GM21723 (cell line): ENCODE data around the gene RAB11FIP3.
"Not testable (repeated sequence)": the region's sequence is repeated elsewhere in the genome, so short reads cannot be mapped to it uniquely, and the experiment has no call there.

Source experiments
- ATAC-seq: cut with Tn5 transposase; IDR thresholded peaks from one replicate; pipeline ENCODE4 v1.9.1; 2021; ENCODE audit warnings: mild to moderate bottlenecking, moderate library complexity; ENCODE audit not compliant: unreplicated experiment

RAB11FIP3 gene

DNA sequence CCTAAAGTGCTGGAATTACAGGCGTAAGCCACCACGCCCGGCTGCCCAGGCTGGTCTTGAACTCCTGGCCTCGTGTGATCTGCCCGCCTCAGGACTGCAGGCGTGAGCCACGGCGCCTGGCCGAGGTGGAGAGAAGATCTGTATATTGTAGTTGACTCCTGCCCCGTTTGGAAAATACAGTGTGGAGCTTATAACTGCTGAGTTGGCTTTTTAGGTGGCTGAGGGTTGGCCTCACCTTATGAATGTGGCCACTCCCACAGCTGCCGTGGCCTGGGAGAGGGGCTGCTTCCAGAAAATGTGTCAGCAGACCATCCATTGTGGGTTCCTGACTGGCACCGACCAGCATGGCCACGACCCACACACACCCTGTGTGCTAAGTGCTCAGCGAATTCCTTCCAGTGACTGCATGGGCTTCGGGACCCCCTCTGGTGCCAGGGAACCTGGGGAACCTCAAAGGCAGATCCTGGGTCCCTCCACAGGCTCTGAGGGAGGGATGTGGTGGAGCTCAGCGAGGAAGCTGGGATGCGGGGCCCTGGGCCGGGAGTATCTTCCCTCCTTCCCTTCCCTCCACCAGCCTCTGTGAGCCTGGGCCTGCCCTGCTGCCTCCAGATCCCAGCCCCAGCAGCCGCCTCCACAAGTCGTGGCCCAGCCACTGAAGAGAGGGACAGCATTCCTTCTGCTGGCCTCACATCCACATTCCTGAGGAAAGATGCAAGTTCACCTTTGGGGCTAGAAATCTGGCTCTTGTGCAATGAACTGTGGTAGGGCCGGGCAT, 10.9 kb upstream of the RAB11FIP3 start:
- ATAC-seq, result no peak

DNA sequence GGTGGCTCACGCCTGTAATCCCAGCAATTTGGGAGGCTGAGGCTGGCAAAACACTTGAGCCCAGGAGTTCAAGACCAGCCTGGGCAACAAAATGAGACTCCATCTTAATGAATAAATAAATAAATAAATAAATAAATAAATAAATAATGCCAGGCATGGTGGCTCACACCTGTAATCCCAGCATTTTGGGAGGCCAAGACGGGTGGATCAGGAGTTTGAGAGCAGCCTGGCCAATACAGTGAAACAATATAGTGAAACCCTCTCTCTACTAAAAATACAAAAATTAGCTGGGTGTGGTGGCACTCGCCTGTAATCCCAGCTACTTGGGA, 10.3 kb upstream of the RAB11FIP3 start:
- not testable (repeated sequence) for ATAC-seq

DNA sequence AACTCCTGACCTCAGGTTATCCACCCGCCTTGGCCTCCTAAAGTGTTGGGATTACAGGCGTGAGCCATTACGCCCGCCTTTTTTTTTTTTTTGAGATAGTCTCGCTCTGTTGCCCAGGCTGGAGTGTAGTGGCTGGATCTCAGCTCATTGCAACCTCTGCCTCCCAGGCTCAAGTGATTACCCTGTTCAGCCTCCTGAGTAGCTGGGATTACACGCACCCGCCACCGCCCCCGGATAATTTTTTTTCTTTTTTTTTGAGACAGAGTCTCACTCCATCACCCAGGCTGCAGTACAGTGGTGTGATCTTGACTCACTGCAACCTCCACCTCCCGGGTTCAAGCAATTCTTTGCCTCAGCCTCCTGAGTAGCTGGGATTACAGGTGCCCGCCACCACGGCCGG, 3.3 kb upstream of the RAB11FIP3 start:
- not testable (repeated sequence) for ATAC-seq

DNA sequence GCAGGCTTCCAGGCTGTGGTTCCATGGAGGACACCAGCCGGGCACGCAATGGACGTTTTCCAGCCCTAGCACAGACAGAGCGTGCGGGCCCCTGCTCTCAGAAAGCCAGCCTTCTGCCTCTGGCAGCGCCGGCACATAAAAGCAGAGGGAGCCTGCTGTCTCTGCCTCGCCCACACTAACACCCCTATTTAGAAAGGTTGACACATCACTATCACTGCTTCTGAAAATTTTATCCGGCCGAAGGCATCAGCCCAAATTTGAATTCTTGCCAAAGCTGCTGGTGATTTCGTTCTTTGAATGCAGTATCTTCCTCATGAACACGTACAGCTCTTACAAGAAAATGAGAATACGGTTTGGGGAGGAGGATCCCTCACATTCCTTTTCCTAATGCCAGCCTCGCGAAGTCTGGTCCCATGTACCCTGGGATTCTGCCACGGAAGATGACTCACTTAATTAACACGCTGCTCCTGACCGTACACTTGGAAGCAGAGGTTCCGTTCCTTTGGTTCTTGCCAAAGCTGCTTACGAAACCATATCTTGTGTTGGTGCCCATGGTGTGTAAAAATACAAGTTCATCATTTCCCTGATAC, 1.3 kb upstream of the RAB11FIP3 start:
- ATAC-seq, result no peak

DNA sequence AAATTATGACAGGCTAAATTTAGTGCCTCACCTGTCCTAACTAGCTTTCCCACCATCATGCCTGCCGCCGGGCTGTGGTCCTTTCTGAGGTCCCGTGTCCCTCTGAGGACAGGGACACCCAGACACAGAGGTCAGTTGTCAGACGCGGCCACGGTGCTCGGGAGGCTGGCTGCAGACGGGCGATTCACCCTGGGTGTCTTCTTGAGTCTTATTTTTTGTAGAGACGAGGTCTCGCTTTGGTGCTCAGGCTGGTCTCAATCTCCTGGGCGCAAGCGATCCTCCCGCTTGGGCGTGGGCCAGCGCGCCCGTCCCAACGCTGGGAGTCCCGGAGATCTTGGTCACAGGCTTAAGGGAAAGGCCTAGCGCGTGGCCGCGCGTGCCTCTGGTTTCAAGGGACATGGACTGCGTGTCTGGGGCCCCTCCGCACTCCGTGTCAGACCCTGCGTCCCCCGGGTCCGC, 797 bp upstream of the RAB11FIP3 start:
- no peak for ATAC-seq

DNA sequence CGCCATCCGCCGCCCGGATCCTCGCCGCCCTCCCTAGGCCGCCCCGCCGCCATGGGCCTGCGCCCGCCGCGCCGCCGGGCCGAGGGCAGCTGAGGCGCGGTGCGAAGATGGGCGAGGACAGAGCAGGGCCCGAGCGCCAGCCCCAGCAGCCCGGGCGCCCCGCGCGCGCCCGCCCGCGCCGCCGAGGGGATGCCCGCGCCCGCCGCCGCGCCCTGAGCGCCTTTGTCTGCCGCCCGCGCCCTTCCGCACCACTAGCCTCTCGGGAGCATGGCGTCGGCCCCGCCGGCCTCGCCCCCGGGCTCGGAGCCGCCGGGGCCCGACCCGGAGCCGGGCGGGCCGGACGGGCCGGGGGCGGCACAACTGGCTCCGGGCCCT, 278 bp downstream of the RAB11FIP3 start:
- ATAC-seq, result peak; percentile 46

DNA sequence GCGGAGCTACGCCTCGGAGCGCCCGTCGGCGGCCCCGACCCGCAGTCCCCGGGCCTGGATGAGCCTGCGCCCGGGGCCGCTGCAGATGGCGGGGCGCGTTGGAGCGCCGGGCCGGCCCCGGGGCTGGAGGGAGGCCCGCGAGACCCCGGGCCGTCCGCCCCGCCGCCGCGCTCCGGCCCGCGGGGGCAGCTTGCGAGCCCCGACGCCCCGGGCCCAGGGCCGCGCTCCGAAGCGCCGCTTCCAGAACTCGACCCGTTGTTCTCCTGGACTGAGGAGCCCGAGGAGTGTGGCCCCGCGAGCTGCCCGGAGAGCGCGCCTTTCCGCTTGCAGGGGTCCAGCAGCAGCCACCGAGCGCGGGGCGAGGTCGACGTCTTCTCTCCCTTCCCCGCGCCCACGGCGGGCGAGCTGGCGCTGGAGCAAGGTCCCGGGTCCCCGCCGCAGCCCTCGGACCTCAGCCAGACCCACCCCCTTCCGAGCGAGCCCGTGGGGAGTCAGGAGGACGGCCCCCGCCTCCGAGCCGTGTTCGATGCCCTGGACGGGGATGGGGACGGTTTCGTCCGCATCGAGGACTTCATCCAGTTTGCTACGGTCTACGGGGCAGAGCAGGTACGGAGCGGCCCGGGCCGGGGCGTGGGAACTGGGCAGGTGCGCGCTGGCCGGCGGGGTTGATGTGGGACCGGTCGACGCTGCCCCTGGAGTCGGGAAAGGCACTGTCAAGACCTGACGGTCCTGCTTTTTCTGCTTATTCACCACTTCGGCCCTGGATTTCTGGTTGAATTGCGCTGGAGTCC, 861 bp downstream of the RAB11FIP3 start:
- ATAC-seq, result peak; percentile 24

DNA sequence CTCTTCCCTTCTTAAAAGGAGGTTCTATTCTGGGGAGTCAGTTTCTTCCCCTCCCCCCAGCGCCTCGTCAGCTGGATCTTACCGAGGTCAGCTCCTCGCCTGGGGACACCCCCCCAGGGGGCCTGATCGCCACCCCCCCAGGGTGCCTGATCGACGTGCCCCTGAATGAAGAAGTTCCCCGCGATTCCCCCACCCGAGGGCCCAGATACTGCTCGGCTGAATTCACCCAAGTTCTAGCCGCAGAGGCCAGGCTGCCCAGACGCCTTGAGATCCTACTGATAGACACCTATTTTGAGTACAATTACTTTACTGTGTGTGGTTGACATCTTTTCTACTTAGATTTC, 1.4 kb downstream of the RAB11FIP3 start:
- ATAC-seq, result no peak

DNA sequence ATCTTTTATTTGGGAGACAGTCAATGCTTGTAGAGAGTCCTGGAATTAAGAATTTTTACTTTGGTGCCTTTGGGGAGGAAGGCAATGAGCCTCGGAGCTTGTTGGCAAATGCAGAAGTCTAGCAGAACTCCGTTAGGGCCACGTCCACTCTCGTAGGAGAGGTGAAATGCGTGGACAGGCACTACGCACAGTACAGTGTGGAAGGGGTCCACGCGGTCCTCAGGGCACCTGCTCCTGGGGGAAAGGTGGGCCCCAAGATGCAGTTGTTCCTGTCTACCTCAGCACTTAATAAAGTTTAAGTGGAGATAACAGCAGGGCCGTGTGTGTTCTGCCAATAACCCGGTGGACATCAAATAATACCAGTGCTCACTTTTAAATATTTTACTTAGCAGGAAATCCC, 1.8 kb downstream of the RAB11FIP3 start:
- ATAC-seq, result no peak

DNA sequence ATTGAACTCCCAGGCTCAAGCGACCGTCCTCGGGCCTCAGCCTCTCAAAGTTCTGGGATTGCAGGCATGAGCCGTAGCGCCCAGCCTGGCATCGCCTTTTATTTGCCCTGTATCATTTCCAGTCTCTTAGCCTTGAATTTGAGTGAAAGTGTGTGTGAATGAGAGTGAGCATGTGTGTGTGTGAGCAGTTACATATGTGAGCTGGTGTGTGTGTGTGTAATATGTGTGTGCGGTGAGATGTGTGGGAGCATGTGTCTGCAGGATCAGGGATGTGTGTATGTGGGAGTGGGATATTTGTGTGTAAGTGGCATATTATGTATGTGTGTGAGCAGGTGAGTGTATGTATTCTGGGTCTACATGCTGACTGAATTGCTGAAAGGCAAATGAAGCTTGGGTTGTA, 5.5 kb downstream of the RAB11FIP3 start:
- ATAC-seq, result no peak

DNA sequence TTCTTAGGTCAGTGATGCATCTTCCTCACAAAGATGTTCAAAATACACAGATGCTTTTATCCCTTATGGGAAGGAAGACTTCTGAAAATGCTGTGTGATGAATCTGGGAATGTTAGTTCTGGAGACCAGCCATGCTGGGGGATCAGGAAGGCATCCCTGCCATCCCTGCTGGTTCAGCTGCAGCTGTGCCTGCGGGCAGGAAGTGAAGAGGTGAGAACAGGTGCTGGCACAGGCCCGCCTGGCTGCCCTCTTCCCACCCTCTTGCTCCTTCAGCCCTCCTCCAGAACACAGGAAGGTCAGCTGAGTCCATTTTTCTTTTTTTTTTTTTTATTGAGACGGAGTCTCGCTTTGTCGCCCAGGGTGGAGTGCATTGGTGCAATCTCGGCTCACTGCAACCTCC, 15.2 kb downstream of the RAB11FIP3 start:
- no peak for ATAC-seq

DNA sequence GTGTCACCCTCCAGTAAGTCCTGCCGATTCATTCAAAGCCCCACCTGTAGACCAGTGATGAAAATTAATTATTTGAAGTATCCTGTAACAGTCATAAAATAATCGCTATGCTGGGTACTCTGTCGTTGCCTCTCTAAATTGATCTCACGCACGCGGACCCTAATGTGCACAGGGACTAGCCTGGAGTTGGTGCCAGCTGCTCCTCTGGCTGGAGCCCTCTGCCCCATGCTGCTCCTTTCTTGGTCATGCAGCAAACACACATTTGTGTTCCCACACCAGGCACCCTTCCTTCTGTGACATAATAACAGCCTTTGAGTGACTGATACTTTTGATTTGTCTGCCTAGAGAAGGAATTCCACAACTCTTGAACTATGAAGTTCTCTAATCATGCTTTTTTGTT, 16.0 kb downstream of the RAB11FIP3 start:
- ATAC-seq, result no peak

DNA sequence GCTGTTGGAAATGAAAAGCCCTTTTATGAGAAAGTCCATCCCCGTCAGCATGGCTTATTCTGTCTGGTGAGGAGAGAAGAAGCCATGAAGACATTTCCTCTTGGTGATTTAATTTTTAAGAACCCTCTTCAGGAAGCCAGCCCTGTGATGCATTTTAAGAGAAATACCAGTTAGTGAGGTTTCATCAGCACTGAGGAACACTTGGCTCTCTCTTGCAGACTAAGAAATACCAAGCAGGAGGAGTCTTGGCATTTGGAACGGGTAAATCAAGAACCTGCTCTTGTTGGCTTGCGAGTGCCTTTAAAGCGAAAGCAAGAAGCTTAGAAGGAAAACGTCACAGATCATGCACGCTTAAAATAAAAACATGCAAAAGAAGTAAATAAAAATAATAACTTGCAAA, 17.5 kb downstream of the RAB11FIP3 start:
- ATAC-seq, result no peak

DNA sequence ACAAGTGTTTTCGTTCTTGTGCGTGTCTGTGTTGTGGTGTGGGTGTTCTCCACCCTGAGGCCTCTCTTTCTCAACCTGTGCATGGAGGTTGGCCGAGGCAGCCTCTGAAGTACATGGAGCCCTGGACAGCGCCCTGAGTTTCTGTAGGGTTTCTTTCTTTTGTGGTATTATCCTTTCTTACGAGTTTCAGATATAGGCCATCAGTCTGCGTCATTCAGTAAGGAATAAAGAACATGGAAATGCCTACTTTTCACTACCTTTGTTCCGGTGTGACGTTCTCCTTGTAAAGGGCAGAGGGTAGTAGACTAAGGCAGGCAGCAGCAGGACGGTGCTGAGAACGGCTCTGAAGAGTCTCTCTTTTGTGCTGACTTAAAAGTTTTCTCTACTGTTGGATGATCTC, 18.6 kb downstream of the RAB11FIP3 start:
- no peak for ATAC-seq

DNA sequence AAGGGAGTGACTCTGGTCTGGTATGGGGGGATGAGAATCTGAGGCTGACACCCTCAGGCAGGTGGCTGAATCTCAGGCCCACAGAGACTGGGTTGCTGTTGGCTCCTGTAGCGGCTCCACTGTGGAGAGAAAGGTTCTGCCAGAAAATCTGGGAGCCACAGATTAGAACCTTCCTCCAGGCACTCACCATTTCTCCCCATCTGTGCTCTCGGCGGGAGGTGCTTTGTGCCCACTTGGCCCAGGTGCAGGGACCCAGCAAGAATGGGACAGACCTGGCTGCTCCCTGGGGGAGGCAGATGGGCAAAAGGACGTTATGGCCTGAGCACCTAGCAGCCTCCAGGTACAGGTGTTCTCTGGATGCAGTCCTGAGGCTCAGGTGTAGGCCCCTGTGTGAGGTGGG, 20.1 kb downstream of the RAB11FIP3 start:
- ATAC-seq, result no peak

DNA sequence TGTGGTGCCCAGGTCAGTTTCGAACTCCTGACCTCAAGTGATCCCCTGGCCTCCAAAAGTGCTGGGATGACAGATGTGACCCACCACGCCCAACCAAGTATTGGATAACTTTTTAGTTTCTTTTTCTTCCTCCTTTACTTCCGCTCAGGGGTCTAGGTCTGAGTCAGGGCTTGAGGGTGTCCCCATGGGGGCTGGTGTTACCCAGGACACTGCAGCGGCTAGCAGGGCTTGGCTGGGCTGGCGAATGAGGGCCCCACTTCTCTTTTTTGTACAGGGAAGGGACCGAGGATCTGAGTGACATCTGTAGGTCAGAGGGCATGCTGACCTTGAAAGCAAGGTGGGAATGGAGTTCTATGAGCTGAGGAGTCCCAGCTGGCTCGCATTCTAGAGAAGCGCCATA, 24.9 kb downstream of the RAB11FIP3 start:
- no peak for ATAC-seq

DNA sequence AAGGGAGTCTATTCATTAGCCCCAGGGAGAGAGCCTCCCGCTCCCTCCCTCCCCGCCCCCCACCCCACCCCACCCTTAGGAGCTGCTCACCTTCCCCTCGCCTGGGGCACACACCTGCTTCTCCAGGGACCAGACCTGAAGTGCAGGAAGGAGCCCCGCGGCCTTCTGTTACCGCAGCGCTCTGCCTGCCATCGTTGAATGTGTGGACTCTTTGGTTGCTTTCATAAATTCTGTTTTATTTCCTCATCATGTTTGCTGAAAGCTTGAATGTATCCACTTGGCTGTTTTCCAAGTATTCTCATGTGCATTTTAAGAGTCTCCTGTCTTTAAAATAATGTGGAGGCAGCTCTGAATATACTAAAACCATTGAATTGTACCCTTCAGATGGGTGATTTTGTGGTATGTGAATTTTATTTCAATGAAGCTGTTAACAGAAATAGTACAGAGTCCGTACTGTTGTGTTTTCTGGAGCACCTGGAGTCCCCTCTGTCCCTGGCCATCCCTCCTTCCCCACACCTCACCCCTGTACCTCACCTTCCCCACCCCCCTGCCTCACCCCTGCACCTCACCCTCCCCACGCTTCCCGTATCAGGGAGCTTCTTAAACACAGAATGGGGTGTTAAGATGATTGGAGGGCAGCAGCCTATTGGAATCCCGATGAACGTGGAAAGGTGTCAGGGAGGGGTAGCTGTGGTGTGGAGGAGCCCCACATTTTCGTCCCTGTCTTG, 25.5 kb downstream of the RAB11FIP3 start:
- no peak for ATAC-seq

DNA sequence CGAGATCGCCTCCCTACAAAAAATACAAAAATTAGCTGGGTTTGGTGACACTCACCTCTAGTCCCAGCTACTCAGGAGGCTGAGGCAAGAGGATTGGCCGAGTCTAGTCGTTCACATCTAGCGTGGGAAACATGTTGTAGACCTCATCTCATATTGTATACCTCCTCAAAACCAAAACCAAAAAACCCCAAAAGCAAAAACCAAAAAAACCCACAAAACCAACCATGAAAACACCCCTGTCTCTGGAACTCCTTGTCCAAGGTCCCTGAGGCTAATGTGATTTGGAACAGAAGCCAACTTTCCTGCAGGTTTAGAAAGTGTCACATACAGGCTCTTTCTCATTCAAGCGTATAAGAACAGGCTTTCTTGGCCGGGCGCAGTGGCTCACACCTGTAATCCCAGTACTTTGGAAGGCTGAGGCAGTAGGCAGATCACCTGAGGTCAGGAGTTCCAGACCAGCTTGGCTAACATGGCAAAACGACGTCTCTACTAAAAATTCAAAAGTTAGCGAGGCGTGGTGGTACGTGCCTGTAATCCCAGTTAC, 29.0 kb downstream of the RAB11FIP3 start:
- no peak for ATAC-seq

DNA sequence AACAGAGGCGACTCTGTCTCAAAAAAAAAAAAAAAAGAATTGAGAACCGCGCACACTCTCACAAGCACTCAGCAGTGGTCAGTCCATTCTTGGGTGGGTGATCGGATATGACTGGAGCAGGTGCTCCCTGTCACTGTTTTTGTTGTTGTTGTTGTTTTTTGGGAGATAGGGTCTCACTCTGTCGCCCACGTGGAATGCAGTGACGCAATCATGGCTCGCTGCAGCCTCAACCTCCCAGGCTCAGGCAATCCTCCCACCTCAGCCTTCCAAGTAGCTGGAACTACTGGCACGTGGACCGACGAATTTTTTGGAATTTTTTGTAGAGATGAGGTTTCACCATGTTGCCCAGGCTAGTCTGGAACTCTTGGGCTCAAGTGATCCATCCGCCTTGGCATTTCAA, 30.0 kb downstream of the RAB11FIP3 start:
- ATAC-seq, result no peak

DNA sequence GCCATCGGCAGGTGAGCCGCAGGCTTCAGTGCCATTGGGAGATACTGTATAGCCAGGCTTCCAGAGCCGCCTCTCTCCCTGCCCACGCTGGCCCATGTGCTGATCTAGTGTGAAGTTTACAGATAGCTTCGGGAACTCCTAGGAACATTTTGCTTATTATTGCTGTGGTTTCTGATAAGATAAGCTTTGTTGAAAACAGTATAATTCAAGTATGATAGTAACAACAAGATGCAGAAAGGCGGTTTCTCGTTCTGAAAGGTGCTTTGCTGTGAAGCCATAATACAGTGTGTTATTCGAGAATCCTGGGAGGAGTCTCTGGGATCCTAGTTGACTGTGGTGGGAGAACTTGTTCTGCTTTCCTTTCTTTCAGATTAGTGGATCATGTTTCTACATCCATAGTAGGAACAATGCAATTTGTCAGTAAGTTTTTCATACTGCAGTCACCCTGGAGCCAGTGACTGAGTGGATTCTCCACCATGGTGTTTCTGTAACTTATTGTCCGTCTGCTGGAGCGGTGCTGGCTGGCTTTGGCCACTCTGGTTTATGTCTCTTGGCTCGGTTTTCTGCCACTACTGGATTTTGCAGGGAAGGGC, 31.5 kb downstream of the RAB11FIP3 start:
- no peak for ATAC-seq
